Stimulated activated CD4-positive, alpha-beta T cell treated with anti-CD3 and anti-CD28 coated beads, Interleukin-4, amount 100 ng/mL, for 48 hours (primary cell): ENCODE measurements around the gene RENBP.

Experiments used
- DNase-seq, 2 donors: peaks; one replicate each; pipeline ENCODE4 v3.0.0-alpha.2; 2020; ENCODE audit warnings: low read depth in 2 of 2

The RENBP gene

GRCh38 chrX:153971124-153971449, 26.6 kb upstream of the RENBP start:
- peak; percentile 73 to 81 for DNase-seq

DNA sequence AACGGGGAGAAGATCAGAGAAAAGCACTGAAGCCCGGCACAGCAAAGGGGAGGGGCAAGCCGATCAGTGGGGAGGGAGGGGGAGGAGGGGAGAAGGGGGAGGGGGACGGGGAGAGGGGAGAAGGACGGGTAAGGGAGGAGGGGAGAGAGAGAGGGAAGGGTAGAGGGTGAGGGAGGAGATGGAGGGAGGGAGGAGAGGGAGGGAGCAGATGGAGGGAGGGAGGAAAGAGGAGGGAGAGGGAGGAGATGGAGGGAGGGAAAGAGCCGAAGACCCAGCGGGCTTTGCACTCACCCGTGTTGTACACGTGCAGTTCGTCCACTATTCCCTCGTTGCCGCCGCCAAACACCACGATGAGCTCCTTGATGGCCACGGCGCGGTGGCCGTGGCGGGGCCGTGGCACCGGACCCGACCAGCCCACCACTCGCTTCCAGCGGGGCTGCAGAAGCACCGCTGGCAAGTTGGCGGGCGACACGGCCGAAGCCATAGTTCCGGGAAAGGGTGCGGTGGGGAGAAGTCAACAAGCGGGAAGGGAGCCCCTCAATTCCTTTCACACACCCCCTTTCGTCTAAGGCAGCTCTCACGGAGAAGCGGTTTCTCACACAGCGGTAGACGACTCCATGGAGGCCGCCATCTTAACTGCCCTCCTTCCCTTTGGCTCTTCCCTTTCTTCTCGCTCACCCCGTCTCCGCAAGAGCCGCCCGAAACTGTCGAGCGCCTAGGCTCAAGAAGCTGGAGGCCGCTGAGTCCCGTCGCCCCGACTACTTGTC, 26.1 kb upstream of the RENBP start:
- no peak for DNase-seq

DNA sequence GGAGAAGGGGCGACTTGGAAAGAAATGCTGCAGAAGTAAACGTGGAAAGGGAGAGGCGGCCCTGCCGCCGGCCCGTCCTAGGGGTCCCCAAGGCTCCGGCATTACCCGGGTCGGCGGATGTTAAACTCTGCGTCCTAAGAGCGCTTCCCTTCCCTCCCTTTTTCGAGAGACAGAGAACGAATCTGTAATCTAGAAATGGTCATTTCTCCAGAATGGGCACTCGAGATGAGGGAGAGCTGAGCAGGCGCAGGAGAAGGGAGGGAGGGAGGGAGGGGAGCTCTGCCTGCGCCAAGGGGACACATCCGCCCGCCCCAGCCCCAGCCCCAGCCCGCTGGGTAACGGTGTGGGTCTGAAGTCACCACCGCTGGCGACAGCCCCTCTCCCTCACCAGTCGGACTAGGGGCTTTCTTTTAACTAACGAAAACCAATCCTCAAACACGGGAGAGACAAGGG, 25.5 kb upstream of the RENBP start:
- DNase-seq = no peak

DNA sequence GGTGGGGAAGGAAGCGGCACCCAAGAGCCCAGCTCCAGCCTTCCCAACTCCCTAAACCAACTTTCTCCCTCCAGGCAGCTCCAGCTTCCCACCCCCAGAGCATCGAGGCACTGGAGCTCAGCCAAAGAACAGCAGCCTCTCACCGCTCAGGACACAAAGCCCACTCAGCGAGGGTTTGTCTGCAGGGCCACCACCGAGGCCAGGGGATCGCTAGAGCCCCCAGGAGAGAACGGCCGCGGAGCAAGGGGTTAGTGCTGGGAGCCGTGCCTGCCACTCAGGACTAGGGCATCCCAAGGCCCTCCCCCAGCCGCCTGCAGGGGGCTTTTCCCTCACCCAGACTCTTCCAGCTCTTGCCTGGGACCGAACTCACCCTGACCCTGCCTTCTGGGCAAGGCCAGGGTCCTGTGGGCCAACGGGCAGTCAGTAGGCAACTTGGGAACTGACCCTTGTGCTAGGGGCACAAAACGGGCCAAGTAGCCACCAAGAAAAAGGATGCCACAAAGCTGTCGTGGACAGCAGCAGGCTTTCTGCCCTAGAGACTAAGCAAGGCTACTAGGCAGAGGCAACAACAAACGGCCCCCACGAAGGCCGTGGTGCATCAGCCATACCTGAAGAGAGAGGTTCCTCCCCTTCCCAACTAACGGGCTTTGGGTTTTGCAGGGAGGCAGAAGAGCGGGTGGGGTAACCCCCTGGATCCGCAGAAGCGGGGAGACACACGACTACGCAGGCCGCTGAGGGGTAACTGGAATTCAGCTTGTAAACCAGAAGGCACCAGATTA, 24.9 kb upstream of the RENBP start:
- DNase-seq = no peak

DNA sequence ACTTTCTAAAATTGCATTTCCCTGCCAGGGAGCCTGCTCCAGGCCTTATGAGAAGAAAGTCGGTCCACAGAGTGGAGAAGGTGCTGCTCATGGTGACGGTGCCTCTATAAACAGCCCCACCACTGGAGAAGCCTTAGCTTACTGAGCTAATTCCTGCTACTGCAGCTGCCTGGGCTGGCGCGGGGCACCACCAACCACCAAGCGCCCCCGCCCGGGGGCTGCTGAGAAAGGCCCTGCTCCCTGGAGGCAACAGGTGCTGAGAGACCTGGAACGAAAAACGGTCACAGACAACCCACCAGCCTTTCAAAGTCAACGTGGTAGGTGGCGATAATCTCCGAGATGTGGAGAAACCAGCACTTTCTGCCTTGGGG, 24.3 kb upstream of the RENBP start:
- no peak for DNase-seq

DNA sequence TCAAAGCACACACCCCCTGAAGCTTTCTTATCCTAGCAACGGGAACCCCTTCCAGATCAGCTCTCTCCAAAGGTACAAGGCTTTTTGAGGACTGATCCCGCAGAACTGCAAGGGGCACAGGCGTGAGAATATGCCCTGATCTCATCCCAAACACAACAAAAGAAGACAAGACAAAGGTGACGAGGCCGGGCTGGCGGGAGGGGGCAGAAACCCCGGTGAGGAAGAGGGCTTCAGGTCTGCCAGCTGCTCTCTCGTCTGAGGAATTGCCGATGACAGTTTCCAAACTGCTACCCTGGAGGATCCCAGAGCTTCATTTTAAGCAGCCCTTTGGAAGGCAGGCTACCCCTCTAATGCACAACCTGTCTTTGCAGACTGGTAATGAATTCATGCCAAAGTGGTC, 23.8 kb upstream of the RENBP start:
- DNase-seq = no peak

GRCh38 chrX:153967536-153968224, 23.2 kb upstream of the RENBP start:
- no peak for DNase-seq

GRCh38 chrX:153966841-153967535, 22.5 kb upstream of the RENBP start:
- peak in 1 of 2 donors; percentile 32 for DNase-seq

- DNase-seq = no peak
These were observed 21.8 kb upstream of the RENBP start for GRCh38 chrX:153966283-153966688.

DNA sequence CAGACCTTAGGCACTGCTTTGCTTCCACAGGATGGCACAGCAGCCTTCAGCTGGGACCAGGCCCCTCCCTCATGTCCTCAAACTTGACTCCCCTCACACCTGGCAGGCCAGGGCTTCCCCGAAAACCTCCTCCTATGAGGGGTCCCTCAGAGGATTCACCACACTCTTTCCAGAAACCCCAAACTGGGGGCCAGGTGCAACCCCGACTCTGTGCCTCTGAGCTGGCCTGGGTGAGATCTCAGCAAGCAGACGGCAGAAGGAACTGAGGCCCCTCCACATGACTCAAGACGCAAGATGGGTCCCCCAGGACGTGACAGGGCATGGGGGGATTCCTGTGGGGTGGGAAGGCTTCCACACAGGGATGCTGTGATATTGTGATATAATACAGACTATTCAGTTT, 21.0 kb upstream of the RENBP start:
- no peak for DNase-seq

- DNase-seq = no peak
These were observed 19.7 kb upstream of the RENBP start for GRCh38 chrX:153964105-153964504.

GRCh38 chrX:153963546-153963945, 19.1 kb upstream of the RENBP start:
- DNase-seq = no peak

GRCh38 chrX:153961292-153961691, 16.8 kb upstream of the RENBP start:
- DNase-seq = no peak

DNA sequence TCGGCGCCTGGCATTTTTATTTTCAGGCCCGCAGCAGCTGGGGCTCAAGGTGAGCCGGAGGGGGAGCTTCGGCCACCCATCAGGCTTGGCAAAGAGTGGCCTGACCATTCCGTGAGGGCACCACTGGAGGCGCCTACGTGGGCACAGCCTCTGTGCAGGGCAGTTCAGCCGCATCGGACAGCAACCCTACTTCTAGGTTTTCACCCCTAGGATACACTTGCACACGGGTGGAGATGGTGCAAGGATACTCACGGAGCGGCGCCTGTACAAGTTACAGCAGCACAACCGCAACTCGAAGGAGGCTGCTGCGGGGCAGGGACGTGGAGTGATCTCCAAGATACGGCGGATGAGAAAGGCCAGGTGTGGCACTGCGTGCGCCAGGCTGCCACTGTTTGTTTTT, 16.3 kb upstream of the RENBP start:
- no peak for DNase-seq

GRCh38 chrX:153960077-153960476, 15.6 kb upstream of the RENBP start:
- no peak for DNase-seq

DNA sequence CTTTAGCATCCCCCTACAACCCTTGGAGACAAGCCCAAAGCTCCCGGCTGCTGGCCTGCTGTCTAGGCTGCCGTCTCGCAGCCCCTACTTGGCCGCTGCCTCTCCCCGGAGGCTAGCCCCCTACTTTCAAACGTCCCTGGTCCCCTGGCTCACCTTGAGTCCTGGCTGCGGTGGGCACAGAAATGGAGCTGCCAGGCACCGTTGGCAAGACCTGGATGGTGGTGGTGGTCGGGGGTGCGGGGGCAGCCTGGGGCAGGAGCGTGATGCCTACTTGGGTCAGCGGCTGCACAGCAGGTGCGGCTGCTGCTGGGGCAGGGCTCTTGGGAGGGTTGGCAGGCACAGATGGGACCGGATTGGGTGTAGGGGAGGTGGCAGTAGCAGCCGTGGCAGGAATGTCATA, 15.2 kb upstream of the RENBP start:
- DNase-seq = no peak

DNA sequence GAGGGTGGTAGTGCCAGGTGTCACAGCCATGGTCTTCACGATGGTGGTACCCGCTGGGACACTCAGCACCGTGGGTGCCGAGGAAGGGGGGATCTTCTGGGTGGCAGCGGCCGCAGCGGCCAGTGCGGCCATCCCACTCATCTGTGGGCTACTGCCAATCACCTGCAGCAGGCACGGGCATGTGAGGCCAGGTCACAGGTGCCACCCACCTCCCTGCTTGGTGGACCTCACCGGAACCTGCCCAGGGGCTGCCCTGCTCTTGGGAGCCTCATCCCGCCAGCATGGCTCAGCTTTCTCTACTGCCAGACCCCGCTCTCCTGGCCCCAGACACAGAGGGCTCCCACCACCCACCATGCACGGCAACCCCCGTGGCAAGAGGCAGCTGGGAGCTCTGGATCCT, 14.2 kb upstream of the RENBP start:
- DNase-seq = no peak

GRCh38 chrX:153957224-153957623, 12.8 kb upstream of the RENBP start:
- DNase-seq = no peak

- DNase-seq = no peak
These were observed 11.8 kb upstream of the RENBP start for GRCh38 chrX:153956044-153956907.

GRCh38 chrX:153955228-153955732, 10.8 kb upstream of the RENBP start:
- no peak for DNase-seq
